Measurements from ENCODE around the gene CFAP92. TPM values are rescaled to one million over a fixed set of nuclear protein-coding genes. Genes with fewer than 3 reads are reported as not detected.

Gene CFAP92
- total and polyA plus RNA-seq, 2 donors (not counting 1 experiment from before 2014, with no cell fraction given): not detected

- intact Hi-C loops (cut with micrococcal nuclease): loop anchor here (1.0 to 2.0 kb wide), 3 partner anchors 20 to 32 kb away; no protein-coding TSS in a partner anchor
- H4K20me1 ChIP-seq (ENCODE audit: control insufficient read depth, insufficient read depth, low read length, poor library complexity, severe bottlenecking): no peaks in the 10 kb centered on the region
- TF ChIP-seq EZH2 (IDR thresholded peaks at IDR 0.05; ENCODE audit: borderline replicate concordance, insufficient read depth, low read depth, low read length, poor library complexity, severe bottlenecking): no peak
- TF ChIP-seq CTCF (IDR thresholded peaks at IDR 0.05): no peak
- peaks cover 20 to 27% of the 10 kb centered on the region in 2 donors for H3K4me1 ChIP-seq (ENCODE audit: control insufficient read depth in 2 of 2, insufficient read depth in 2 of 2, low read length in 2 of 2)
- peaks cover 0 to 42% (median 12%) of the 10 kb centered on the region in 4 experiments for H3K27me3 ChIP-seq (replicated peaks in 1 of 4; ENCODE audit: control extremely low read depth in 1 of 4, control insufficient read depth in 3 of 4, insufficient read depth in 4 of 4, low read length in 3 of 4)
- peak overlapping the region; percentile 83 for H3K4me2 ChIP-seq (replicated peaks; ENCODE audit: low read depth, low read length, poor library complexity, severe bottlenecking)
- peaks cover 4% of the 10 kb centered on the region for H3K9me3 Mint-ChIP-seq (ENCODE audit: insufficient read depth)
- H2AFZ ChIP-seq (ENCODE audit: insufficient read depth, low read depth, low read length, poor library complexity, severe bottlenecking): peak overlapping the region; percentile 61
- peaks cover 16% of the 10 kb centered on the region for H3K4me1 Mint-ChIP-seq
- no peak overlapping the region for H3K27ac ChIP-seq (ENCODE audit: low read length in 2 of 2)
- H3K9ac ChIP-seq (ENCODE audit: low read length): peak overlapping the region; percentile 62
- no peaks in the 10 kb centered on the region for H3K36me3 ChIP-seq (replicated peaks in 1 of 2; ENCODE audit: control extremely low read depth in 1 of 2, control insufficient read depth in 1 of 2, extremely low read depth in 1 of 2, insufficient read depth in 2 of 2, low read length in 1 of 2)
- 81% methylated on average over 18 of the region's 19 CpGs for WGBS (ENCODE audit: insufficient coverage)
- H3K27me3 Mint-ChIP-seq: peaks cover 23% of the 10 kb centered on the region
- no peaks in the 10 kb centered on the region for H3K79me2 ChIP-seq (ENCODE audit: control insufficient read depth, insufficient read depth, low read length)
- no peak overlapping the region for H3K27ac Mint-ChIP-seq
- H3K4me3 Mint-ChIP-seq: peak overlapping the region; percentile 73
- H3K9me3 ChIP-seq (ENCODE audit: control extremely low read depth in 1 of 3, control insufficient read depth in 2 of 3, insufficient read depth in 1 of 3, low read length in 2 of 3): peaks cover 0 to 4% (median 3%) of the 10 kb centered on the region in 3 donors
- POLR2A ChIA-PET: interaction anchor here (0.7 to 1.3 kb wide), 3 partner anchors 20 to 188 kb away, joined by 3 read pairs; partner anchors contain the start of gene CNBP
- peak overlapping the region in 4 of 5 experiments; percentile 19 to 55 (median 46) for H3K4me3 ChIP-seq (ENCODE audit: control extremely low read depth in 1 of 5, extremely low read depth in 1 of 5, insufficient read depth in 1 of 5, low read depth in 2 of 5, low read length in 4 of 5)
- ATAC-seq (ENCODE audit: low read depth) (no peak), DNase-seq (no peak)
- CTCF ChIA-PET: interaction anchor here (0.9 to 4.5 kb wide), 6 partner anchors 22 to 58 kb away, joined by 3 to 29 read pairs (median 6); no protein-coding TSS in a partner anchor
Observed at GRCh38 chr3:128994581-128995546, 988 bp upstream of the CFAP92 start.

Data from B cell (primary cell).